ENCODE results near the gene KRTAP10-7.
"Not testable (repeated sequence)": the region's sequence is repeated elsewhere in the genome, so short reads cannot be mapped to it uniquely, and the experiment has no call there.

Gene KRTAP10-7

GRCh38 chr21:44609193-44609592 is 8.8 kb downstream of the KRTAP10-7 start:
- no peaks in the 10 kb centered on the region for H3K36me3 ChIP-seq
- H3K9me3 ChIP-seq (ENCODE audit: severe bottlenecking), result peaks cover 27% of the 10 kb centered on the region
- H3K27me3 ChIP-seq (ENCODE audit: insufficient read depth, low read depth, severe bottlenecking), result no peaks in the 10 kb centered on the region
- DNase-seq, result no peak
- no peak overlapping the region for H3K4me3 ChIP-seq (ENCODE audit: low read depth, low read length)
- TF ChIP-seq, protein P1, sequence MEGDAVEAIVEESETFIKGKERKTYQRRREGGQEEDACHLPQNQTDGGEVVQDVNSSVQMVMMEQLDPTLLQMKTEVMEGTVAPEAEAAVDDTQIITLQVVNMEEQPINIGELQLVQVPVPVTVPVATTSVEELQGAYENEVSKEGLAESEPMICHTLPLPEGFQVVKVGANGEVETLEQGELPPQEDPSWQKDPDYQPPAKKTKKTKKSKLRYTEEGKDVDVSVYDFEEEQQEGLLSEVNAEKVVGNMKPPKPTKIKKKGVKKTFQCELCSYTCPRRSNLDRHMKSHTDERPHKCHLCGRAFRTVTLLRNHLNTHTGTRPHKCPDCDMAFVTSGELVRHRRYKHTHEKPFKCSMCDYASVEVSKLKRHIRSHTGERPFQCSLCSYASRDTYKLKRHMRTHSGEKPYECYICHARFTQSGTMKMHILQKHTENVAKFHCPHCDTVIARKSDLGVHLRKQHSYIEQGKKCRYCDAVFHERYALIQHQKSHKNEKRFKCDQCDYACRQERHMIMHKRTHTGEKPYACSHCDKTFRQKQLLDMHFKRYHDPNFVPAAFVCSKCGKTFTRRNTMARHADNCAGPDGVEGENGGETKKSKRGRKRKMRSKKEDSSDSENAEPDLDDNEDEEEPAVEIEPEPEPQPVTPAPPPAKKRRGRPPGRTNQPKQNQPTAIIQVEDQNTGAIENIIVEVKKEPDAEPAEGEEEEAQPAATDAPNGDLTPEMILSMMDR (IDR thresholded peaks at IDR 0.05; ENCODE audit: low read depth, low read length), result no peak
- H3K27ac ChIP-seq, result no peak overlapping the region

DNA sequence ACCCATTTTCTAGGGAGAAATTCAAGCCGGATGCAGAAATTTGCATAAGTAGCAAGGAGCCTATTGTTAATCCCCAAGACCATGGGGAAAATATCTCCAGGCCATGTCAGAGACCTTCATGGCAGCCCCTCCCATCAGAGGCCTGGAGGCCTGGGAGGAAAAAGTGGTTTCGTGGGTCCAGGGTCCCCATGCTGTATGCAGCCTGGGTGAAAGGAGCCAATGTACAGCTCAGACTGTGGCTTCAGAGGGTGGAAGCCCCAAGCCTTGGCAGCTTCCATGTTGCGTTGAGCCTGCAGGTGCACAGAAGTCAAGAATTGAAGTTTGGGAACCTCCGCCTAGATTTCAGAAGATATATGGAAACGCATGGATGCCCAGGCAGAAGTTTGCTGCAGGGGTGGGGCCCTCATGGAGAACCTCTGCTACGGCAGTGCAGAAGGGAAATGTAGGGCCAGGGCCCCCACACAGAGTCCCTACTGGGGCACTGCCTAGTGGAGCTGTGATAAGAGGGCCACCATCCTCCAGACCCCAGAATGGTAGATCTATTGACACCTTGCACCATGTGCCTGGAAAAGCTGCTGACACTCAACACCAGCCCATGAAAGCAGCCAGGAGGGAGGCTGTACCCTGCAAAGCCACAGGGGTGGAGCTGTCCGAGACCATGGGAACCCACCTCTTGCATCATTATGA is 9.9 kb downstream of the KRTAP10-7 start:
- H3K9me3 ChIP-seq (ENCODE audit: severe bottlenecking), result peaks cover 21% of the 10 kb centered on the region
- not testable (repeated sequence) for DNase-seq; H3K27ac ChIP-seq; H3K27me3 ChIP-seq (ENCODE audit: insufficient read depth, low read depth, severe bottlenecking); H3K4me3 ChIP-seq (ENCODE audit: low read depth, low read length); H3K36me3 ChIP-seq

DNA sequence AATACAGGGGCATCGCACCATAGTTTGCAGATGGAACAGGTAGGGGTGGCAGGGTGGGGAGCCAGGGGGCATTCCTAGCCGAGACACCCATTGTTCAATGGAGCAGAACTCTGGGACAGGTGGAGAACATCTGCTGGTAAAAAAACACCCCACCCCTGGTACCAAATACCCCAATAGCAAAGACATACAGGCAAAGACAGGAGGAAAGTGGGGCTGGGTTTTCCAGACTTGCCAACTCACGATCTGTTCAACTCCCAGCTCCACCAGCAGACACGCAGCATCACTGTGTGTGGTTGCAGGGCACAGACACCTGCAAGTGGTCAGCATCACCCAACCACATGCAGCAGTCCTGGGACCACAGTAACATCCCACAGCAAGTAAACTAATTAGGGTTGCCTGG is 11.2 kb downstream of the KRTAP10-7 start:
- Histone ChIP-seq H3K27ac (no peak overlapping the region), H3K36me3 (no peaks in the 10 kb centered on the region), H3K4me3 (ENCODE audit: low read depth, low read length) (no peak overlapping the region), H3K9me3 (ENCODE audit: severe bottlenecking) (peaks cover 21% of the 10 kb centered on the region), H3K27me3 (ENCODE audit: insufficient read depth, low read depth, severe bottlenecking) (no peaks in the 10 kb centered on the region)
- no peak for DNase-seq
- TF ChIP-seq, protein P1 (IDR thresholded peaks at IDR 0.05; ENCODE audit: low read depth, low read length), result no peak

DNA sequence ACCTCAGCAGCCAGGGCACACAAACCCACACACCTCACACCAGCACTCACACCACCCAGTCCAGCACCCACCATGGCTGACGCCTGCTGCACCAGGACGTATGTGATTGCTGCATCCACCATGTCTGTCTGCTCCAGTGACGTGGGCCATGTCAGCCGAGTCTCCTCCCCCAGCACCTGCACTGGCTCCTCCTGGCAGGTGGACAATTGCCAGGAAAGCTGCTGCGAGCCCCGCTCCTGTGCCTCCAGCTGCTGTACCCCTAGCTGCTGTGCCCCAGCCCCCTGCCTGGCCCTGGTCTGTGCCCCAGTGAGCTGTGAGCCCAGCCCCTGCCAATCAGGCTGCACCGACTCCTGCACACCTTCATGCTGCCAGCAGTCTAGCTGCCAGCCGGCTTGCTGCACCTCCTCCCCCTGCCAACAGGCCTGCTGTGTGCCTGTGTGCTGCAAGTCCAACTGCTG is 11.7 kb downstream of the KRTAP10-7 start, which contains the start of gene KRTAP10-8:
TSS of gene KRTAP10-8 (plus strand) at position 51 of the 458 bp plus-strand sequence. CDS start at position 73, 22 bp downstream.
- no peaks in the 10 kb centered on the region for H3K36me3 ChIP-seq
- peaks cover 21% of the 10 kb centered on the region for H3K9me3 ChIP-seq (ENCODE audit: severe bottlenecking)
- H3K4me3 ChIP-seq (ENCODE audit: low read depth, low read length), result no peak within 1 kb of the TSS
- DNase-seq, result no peak
- H3K27me3 ChIP-seq (ENCODE audit: insufficient read depth, low read depth, severe bottlenecking), result no peaks in the 10 kb centered on the region
- no peak within 1 kb of the TSS for H3K27ac ChIP-seq
- TF ChIP-seq, protein P1 (IDR thresholded peaks at IDR 0.05; ENCODE audit: low read depth, low read length), result no peak

GRCh38 chr21:44612669-44613229 is 12.4 kb downstream of the KRTAP10-7 start:
- Histone ChIP-seq H3K4me3 (ENCODE audit: low read depth, low read length) (no peak overlapping the region), H3K36me3 (no peaks in the 10 kb centered on the region), H3K27me3 (ENCODE audit: insufficient read depth, low read depth, severe bottlenecking) (no peaks in the 10 kb centered on the region), H3K9me3 (ENCODE audit: severe bottlenecking) (peaks cover 21% of the 10 kb centered on the region), H3K27ac (no peak overlapping the region)
- TF ChIP-seq, protein P1 (IDR thresholded peaks at IDR 0.05; ENCODE audit: low read depth, low read length), result no peak
- no peak for DNase-seq

GRCh38 chr21:44613386-44614155 is 13.2 kb downstream of the KRTAP10-7 start:
- TF ChIP-seq, protein P1 (IDR thresholded peaks at IDR 0.05; ENCODE audit: low read depth, low read length), result no peak
- no peak for DNase-seq
- H3K27ac ChIP-seq, result no peak overlapping the region
- peaks cover 21% of the 10 kb centered on the region for H3K9me3 ChIP-seq (ENCODE audit: severe bottlenecking)
- no peaks in the 10 kb centered on the region for H3K27me3 ChIP-seq (ENCODE audit: insufficient read depth, low read depth, severe bottlenecking)
- no peaks in the 10 kb centered on the region for H3K36me3 ChIP-seq
- H3K4me3 ChIP-seq (ENCODE audit: low read depth, low read length), result no peak overlapping the region
